ENCODE data around the gene IRF2.
"Not testable (repeated sequence)": the region's sequence is repeated elsewhere in the genome, so short reads cannot be mapped to it uniquely, and the experiment has no call there.

IRF2 gene

GRCh38 chr4:184389978-184390900 is 84.1 kb downstream of the IRF2 start:
- no peak for DNase-seq (ENCODE audit: low read depth)

GRCh38 chr4:184388106-184388505 is 86.2 kb downstream of the IRF2 start:
- no peak for DNase-seq (ENCODE audit: low read depth)

GRCh38 chr4:184387351-184387750 is 87.0 kb downstream of the IRF2 start:
- no peak for DNase-seq (ENCODE audit: low read depth)

- no peak for DNase-seq (ENCODE audit: low read depth)
Measured at GRCh38 chr4:184386271-184386781, 88.0 kb downstream of the IRF2 start.

- DNase-seq (ENCODE audit: low read depth), result no peak
Measured at GRCh38 chr4:184385705-184386141, 88.6 kb downstream of the IRF2 start.

- no peak for DNase-seq (ENCODE audit: low read depth)
Measured at GRCh38 chr4:184384810-184385557, 89.4 kb downstream of the IRF2 start.

- no peak for DNase-seq (ENCODE audit: low read depth)
Measured at GRCh38 chr4:184384056-184384809, 90.1 kb downstream of the IRF2 start.

GRCh38 chr4:184383497-184384055 is 90.8 kb downstream of the IRF2 start:
- no peak for DNase-seq (ENCODE audit: low read depth)

- no peak for DNase-seq (ENCODE audit: low read depth)
Measured at GRCh38 chr4:184382189-184382846, 92.0 kb downstream of the IRF2 start.

GRCh38 chr4:184380707-184381106 is 93.6 kb downstream of the IRF2 start:
- no peak for DNase-seq (ENCODE audit: low read depth)

- DNase-seq (ENCODE audit: low read depth), result not testable (repeated sequence)
Measured at GRCh38 chr4:184380214-184380613, 94.1 kb downstream of the IRF2 start.

- DNase-seq (ENCODE audit: low read depth), result no peak
Measured at GRCh38 chr4:184376923-184377322, 97.4 kb downstream of the IRF2 start.

GRCh38 chr4:184376126-184376838 is 98.1 kb downstream of the IRF2 start:
- DNase-seq (ENCODE audit: low read depth), result no peak

- DNase-seq (ENCODE audit: low read depth), result not testable (repeated sequence)
Measured at GRCh38 chr4:184375623-184376022, 98.7 kb downstream of the IRF2 start.

GRCh38 chr4:184375027-184375426 is 99.3 kb downstream of the IRF2 start:
- no peak for DNase-seq (ENCODE audit: low read depth)

GRCh38 chr4:184373886-184374405 is 100.4 kb downstream of the IRF2 start:
- no peak for DNase-seq (ENCODE audit: low read depth)

GRCh38 chr4:184371390-184371787 is 103.0 kb downstream of the IRF2 start:
- DNase-seq (ENCODE audit: low read depth), result no peak

GRCh38 chr4:184370711-184371389 is 103.5 kb downstream of the IRF2 start:
- DNase-seq (ENCODE audit: low read depth), result no peak

- DNase-seq (ENCODE audit: low read depth), result no peak
Measured at GRCh38 chr4:184369871-184370270, 104.5 kb downstream of the IRF2 start.

GRCh38 chr4:184368731-184369130 is 105.6 kb downstream of the IRF2 start:
- no peak for DNase-seq (ENCODE audit: low read depth)
